SH-SY5Y (cell line): ENCODE results near the gene CFAP299.

ENCODE experiments used
- GATA2 ChIP-seq: IDR thresholded peaks from 2 replicates; pipeline ENCODE4 v1.6.1; 2011; ENCODE audit warnings: mild to moderate bottlenecking, low read depth, low read length
- GATA3 ChIP-seq: IDR thresholded peaks from 2 replicates; pipeline ENCODE4 v1.6.1; 2011; ENCODE audit warnings: low read depth, mild to moderate bottlenecking, low read length, moderate library complexity

DNA sequence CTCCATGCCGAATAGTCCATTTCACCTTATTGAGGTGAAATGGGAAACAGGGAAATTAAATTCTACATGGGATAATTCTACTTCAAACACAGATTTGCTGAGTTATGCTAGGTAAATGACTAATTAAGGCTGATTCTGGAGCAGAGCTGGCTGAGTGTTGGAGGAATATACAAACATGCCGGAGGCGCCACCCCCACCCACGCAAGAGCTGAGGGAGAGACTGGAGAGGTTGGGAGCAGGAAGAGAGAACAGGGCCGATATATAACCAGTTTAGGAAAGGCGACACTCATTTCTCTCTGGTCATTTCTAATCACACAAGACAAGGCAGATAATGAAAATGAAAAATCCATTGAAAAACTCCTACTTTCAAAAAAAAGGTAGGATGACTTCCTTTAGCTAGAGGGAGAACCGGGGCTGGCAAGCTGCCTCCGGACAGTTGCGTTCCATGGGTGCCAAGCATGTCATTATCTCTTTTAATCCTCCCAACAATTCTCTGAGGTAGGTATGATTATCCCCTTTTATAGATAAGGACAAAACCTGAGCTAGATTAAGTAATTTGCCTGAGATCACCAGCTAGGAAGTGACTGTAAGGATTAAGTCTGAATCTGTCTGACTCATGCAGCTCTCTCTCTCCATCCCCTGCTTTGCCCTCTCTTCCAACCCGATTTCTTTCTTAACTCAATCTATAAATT is 27.6 kb upstream of the CFAP299 start:
- TF ChIP-seq GATA2 (no peak), GATA3 (no peak)
